ENCODE results near the gene MDH1B.
"Not testable (repeated sequence)": the region's sequence is repeated elsewhere in the genome, so short reads cannot be mapped to it uniquely, and the experiment has no call there.

The MDH1B gene

DNA sequence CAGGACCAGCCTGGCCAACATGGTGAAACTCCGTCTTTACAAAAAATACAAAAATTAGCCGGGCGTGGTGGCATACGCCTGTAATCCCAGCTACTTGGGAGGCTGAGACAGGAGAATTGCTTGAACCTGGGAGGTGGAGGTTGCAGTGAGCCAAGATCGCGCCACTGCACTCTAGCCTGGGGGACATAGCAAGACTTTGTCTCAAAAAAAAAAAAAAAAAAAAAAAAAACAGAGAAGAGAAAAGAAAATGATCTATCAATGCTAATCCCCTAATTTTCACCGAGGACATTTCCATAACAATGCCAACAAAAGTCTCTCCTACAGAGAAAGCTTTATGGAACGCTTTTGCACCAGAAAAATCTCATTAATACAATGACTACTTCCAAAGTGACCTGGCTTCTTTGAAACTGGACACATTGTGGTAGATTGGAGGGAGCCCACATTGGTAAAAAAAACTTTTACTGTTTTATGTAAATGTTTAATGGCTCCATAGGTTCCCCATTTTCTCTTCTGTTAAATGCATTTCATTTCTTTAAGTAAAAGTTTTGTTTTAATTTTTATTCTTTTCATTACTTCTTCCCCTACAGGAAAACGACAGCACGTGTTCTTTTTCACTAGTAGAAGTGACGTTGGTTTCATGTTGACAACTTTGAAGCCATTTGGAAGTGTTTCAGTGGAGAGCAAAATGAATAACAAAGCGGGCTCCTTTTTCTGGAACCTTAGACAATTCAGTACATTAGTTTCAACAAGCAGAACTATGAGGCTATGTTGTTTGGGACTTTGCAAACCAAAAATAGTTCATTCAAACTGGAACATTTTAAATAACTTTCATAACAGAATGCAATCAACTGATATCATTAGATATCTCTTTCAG, 1.2 kb upstream of the MDH1B start:
- DNase-seq: no peak

DNA sequence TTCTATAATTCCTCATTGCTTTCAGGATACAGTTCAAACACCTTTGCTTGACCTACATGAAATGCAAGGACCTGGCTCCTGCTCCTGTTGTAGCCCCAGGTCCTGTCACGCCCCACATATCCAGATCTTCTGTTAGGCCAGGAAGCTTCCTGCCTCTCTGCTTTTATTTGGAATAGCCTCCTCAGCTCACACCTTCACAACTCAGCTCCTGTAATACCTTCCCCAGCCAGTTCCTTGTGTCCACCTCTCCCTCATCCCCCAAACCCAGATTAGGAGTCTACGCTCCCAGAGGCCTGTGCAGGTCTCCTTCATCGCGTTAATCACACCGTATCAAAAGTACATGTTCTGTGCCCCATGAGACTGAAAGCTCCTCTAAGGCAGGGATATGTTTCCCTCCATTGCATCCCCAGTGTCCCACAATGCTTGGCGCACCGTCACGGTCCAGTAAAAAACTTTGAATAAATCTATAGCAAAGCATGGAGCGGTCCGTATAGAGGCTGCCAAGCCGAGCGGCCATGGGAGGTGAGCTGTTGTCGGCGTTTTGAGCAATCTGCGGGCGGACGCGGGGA, 371 bp downstream of the MDH1B start:
- DNase-seq: no peak

DNA sequence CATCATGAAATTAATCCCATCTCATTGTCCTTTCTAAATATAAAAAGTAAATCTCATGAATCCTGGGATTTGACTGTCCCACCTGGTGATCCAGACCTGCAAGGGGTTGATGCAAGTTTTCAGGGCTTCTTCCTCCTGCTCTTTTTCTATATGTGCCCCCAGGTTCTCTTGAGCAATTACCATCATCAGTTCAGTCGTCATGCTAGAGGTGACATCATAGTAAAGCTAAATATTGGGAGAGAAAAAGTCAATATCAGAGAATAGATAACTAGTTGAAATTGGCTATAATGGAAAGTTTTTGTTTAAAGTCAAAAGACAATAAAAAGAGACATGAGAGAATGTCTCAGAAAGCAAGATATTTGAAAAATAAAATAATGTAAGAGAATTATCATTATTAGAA, 8.3 kb downstream of the MDH1B start:
- no peak for DNase-seq

DNA sequence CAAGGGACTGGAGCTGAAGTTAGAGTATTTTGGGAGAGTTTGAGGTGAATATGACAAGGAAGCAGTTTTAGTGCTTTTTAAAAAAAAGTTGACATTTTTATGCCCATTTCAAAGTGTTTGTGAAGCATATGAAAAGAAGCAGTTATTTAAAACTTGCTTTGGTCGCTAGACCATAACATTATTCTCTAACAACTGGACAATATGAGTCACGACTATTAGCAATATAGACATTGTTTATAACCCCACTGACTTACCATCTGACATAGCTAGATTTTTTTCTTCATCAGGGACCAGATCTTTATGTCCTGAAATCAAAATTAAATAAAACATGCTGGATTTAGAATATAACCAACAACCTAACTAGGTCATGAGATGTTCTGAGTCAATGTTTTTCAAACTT, 24.3 kb downstream of the MDH1B start:
- no peak for DNase-seq

DNA sequence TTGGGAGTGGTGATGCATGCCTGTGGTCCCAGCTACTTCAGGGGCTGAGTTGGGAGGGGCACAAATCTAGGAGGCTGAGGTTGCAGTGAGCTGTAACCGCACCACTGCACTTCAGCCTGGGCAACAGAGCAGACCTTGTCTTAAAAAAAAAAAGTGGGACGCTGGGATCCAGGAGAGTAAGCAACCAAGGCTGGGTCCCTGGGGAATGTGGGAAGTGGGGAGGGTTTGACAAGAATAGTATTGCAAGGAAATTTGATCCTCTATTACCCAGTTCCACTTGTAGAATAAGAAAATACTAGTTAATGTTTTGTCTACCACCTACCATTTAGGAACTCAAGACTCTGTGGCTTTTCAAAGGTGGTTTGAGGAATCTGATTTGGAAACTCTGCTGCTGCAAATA, 25.9 kb downstream of the MDH1B start:
- no peak for DNase-seq

DNA sequence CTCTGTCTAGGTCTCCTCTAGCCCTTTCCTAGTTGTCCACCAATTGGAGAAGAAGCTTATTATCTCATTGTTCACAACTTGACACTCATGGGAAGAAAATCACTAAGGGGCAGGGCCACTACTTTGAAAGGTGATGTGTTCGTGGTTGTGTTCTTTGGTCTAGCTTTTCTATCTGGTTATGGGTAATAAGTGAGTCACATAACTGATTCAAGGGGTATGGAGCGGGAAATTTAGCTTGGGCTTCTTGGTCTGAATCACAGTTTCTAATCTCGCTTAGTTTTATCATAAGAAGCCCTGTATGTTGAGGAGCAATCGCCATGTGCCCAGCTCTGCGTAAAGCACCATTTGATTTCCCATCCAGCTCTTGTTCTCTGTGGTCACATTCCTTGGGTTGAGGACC, 28.2 kb downstream of the MDH1B start:
- DNase-seq: no peak

DNA sequence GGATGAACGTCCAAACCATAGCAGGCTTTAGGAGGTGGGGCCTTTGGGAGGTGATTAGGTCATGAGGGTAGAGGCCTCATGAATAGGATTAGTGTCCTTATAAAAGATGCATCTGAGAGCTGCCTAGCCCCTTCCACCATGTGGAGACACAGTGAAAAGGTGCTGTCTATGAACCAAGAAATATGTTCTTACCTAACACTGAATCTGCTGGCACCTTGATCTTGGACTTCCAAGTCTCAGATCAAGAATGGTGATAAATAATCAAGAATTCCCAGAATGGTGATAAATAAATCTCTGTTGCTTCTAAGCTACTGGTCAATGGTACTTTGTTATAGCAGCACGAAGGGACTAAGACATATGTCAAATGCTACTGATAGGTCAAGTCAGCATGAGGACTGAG, 31.8 kb downstream of the MDH1B start:
- no peak for DNase-seq

DNA sequence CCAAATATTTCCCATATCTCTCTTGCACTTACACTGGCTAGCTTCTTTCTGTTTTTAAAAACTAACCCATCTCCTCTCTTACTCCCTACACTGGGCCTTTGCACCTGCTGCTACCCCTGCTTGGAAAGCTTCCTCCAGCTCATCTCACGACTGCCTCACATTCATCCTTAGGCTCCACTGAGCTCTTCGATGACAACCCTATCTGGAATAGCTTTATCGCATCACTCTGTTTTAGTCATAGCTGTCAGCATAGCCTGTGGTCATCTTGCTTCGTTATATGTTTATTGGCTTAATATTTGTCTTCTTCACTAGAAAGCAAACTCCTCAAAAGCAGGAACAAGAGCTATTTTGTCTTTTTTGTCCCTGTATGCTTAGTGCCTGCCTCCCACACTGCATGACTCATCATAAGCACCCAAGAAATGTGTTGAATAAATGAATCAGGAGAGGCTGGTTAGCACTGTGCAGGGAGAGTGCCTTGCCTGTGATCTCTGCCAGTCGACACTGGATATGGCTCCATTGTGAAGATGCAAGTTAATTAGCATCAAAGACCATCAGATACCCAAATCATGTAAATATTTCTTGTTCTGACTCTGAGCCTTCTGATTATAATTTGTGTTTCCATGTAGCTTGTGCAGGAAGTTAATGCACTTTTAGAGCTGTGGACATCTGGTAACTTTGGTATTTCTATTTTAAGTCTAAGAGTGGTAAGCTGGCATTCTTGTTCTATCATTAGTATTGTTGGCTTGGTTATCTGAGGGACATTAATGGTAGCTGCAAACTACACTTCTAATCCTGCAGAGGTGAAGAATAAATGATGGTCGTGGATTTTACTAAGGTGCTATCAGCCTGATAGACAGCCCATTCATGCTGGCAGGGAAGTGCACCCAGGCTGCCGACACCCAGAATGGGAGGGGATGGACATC, 36.6 kb downstream of the MDH1B start:
- DNase-seq: peak; percentile 44

DNA sequence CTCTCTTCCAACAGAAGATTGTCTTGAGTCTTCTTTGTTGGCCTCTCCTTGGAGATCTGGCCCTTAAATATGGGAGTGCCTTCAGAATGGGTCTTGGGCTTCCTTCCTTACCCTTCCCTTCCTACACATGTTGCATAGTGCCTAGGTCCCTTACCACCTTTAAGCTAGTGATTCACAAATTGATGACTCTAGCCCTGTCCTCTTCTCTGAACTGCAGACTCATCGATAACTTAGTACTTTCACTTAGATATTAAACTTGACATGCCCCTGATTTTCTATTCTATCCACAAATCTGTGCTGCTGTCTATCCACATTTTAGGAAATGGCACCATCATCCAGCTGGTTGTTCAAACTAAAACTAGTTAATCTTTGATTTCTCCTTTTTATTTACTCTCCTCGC, 37.8 kb downstream of the MDH1B start:
- no peak for DNase-seq

DNA sequence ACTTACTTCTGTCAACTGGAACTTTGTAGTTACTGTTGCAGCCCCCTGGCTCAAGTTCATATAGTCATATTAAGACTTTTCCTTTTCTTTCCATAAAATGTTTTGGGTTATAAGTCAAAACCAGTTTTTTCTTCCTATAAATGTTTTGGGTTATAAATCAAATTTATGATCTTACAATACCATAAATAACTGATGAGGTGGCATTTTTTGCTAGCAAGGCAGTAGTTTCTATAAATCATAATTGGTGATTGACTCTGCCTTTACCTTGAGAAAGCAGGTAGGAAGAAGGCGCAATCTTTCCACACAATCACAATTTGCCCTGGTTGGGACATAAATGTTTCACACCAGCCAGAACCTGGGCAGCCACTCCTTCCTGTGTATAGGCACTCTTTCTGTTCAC, 41.8 kb downstream of the MDH1B start:
- no peak for DNase-seq

DNA sequence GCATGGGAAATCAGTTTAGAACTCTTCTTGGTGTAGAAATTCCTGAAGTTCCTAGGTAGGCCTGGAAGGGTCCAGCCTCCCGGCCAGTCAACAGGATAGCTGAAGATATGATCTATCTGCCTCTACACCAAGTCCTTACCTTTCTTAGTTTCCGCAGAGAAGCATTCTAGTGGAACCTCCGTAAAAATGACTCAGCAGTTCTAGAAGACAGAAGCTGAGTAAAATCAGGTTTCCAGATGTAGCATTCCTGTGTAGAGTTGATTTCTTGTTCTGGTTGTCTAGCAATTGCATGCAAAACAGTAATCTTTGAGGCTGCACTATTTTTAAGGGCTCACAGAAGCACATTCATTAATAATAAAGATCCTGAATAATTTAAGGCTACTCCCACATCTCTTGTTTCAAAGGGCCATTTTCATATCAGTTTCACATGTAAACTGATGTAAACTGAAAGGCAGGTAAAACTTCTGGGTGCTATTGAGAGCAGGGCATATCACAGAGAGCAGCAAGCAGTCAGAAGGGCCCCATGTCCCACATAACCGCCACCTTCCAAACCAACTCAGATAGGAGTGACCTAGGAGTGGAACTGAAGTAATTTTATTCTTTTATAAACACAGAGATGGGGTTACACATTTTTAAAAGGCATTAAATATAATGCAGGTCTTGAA, 43.7 kb downstream of the MDH1B start:
- DNase-seq: no peak

DNA sequence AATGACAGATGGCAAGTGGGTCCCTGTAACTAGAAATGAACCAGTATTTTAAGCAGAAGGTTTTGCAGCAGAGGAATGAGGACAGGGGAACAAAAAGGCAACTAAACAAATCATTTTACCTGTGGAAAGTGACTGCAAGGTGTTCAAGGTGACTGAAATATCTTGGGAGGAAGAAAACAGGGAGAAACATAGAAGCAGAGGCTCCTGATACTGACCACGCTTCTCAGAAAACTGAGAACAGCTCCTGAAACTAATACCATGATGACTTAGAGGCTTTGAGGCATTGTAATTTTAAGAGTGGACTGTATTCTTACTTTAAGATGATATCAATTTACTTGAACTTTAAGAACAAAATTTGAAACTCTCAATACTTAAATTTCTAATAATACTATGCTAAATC, 46.8 kb downstream of the MDH1B start, which contains the start of gene DYTN:
TSS of gene DYTN (minus strand) at position 101 of the 400 bp plus-strand sequence. CDS start 117 bp downstream, outside the sequence.
- no peak for DNase-seq

DNA sequence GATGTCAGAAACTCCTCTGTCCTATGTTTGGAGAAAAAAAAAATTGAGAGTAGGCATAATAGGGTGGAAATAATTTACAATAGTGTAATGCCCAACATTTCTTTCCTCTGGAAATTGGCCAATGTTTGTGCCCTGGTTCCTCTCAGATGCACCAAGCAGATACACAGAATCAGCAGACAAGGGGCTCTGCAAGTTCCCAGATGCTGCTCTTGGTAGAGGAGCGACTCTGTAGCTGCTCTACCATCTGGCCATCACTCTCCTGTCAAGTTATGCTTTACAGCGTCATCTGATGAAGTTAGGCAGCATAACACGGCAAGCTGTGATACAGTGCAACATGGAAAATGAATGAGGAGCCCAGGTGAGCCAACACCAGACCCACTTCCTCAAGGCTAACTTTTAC, 48.5 kb downstream of the MDH1B start:
- DNase-seq: no peak

DNA sequence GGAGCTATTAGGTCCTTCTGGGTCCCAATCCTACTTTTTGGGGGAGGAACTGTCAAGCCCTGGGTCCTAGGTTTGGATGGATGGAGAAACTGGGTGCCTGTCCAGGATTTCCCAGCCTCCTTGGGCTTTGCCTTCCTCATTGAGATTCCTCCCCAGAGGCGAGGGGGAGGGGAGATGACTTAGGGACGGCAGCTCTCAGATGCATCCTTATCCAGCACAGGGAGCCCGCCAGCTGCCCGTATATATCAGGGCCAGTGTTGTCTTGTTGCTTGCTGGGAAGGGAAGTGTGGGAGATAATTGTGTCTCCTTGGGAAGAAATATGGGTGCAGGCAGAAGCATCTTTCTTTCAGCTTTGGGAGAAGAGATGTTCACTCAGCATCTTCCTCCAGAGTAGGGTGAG, 49.9 kb downstream of the MDH1B start:
- not testable (repeated sequence) for DNase-seq

DNA sequence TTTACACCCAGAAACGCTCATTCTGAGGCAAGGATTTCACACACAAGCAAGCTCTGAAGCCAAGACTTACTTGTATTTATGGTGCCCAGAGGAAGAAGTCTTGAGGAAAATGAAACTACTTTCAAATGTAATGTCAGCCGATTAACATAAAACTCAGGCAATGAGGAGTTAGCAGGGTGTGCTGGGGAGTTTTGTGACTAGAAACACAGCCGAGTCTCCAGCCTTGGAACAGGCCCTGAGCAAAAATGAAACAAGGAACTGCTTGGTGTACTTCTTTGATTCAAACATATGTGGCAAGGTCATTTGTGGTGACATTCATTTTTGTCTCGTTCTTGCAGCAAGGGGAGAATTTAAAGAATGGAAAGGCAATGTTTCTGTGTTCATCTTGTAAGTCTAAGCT, 51.4 kb downstream of the MDH1B start:
- peak; percentile 78 for DNase-seq

DNA sequence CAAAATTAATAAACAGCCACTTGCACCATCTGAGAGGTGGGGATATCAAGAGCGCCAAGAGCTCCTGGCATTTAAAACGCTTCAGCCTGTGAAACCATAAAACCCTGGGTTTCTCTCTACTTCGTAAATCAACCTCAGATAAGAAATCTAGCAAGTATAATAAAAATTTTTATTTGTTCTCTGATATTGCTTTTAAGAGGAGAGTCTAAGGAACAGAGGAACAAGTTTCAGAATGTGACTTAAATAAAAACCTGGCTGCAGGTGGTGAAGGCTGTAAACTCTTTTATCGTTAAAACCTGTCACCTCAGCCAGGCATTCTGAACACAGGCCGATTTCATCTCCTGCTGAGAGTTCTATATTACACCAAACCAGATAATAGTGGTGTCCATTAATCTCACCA, 56.8 kb downstream of the MDH1B start:
- no peak for DNase-seq

DNA sequence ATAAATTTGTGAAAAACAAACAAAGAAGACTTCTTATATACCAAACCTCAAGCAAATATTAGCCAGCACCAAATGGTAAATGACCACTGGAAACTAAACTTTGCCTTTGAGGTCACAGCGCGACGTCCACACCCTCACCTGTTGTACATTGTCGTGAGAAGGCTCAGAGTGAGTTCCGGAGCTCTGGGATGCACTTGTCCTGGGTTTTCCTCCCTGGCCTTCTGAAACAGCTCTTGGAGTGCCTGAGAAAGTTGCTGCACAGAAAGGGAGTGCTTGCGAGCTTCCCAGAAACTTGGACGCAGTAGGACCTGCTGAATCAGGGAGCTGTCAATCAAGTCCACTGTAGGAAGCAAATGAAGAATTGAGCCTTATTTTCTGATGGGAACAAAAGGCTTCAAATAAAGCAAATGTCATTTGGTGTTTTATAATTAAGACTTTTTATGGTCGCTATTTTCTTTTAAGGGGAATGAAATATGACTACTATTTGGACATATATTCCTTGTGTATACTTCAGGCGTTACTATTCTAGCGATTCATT, 57.9 kb downstream of the MDH1B start:
- no peak for DNase-seq

DNA sequence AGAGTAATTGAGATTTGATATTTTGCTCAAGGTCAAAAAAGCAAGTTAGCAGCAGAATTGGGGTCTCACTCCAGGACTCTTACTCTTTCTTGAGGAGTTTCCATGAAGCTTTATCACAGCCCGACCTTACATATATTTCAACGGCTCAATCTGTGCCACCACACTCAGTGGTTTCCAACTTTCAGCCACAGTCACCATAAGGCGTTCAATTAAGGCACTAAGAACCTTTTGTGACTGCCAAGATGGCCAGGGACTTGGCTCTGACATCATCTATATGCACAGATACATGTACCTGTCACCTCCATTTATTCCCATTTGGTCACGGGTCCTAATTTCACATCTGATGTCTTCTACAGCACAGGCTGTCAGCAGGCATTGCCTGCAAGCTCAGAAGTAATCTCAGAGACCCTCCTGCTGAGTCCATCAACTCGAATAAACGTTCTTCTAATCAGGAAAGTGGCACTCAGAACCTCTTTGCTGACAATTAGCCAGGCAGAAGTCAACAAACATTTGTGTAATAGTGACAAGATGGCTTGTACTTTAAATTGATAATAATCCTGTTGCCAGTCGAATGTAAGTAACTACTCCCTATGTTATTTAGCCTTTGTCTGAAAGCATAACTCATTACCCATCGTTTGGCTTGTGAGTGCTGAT, 63.0 kb downstream of the MDH1B start:
- DNase-seq: no peak

DNA sequence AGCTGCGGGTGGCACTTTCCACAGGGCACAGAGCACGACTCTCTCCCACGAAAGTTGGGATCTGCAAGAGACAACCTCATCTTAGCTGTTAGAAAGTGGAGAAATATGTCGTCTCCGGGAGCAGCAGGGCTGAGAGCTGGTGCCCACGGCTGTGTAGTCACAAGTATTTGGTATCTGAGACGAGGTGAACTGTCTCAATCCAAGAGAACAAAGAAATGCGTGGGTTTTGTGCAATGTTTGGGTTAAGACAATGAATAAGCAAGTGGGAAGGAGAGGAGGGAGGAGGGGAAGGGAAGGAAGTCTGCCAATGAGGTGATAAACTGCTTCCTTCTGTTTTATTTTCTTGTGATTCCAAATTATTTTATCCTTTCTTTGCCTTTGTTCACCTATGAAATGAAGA, 65.0 kb downstream of the MDH1B start:
- peak; percentile 27 for DNase-seq

DNA sequence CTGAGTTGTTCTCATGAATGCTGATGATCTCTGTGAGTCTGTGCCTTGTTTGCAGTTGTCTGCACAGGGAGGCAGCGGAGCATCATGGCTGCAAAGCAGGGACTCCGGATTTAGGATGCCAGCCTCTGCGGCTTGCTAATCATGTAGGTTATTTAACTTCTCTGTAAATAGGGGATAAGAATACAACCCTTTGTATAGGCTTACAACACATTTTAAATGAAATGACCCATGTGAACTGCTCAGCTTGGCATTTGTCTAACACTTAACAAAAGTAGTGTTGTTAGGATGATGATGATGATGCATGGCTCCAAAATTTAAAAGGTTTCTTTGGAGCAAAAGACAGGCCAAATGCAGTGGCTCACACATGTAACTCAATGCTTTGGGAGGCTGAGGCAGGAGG, 66.3 kb downstream of the MDH1B start:
- DNase-seq: no peak

DNA sequence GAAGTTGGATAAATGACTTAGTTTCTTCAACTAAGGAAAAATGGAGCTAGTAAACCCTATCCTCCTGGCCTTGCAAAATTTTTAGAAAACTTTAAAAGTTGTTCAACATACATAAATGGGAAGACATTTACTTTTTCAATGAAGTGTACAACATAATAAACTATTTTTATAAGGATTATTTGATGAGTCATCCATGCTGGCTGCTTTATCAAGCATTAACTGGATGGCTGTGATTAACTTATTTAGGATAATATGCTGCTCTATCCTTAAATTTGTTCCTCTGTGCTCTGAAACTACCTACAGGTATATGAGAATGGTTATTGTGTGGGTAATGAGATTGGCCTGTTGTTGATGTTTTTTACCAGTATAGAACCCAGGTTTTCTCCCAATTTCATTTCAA, 68.2 kb downstream of the MDH1B start:
- DNase-seq: no peak

Measured in suppressor macrophage treated with lipopolysaccharide for 4 hours (primary cell).